K562 treated with DMSO at 1 percent for 24 hours (cell line): ENCODE data around the gene SNRPB2. TPM values are rescaled to one million over a fixed set of nuclear protein-coding genes. Genes with fewer than 3 reads are reported as not detected.

Experiments used
- total RNA-seq: library from RNA; unstranded; fragments of 300-600 nt; gene quantifications from 2 replicates; pipeline ENCODE4 v1.2.3, GENCODE V29; 2022; ENCODE audit warnings: low read depth; ENCODE audit not compliant: insufficient read depth

SNRPB2 gene
- 26.2 and 29.5 TPM in 2 replicates for total RNA-seq

DNA sequence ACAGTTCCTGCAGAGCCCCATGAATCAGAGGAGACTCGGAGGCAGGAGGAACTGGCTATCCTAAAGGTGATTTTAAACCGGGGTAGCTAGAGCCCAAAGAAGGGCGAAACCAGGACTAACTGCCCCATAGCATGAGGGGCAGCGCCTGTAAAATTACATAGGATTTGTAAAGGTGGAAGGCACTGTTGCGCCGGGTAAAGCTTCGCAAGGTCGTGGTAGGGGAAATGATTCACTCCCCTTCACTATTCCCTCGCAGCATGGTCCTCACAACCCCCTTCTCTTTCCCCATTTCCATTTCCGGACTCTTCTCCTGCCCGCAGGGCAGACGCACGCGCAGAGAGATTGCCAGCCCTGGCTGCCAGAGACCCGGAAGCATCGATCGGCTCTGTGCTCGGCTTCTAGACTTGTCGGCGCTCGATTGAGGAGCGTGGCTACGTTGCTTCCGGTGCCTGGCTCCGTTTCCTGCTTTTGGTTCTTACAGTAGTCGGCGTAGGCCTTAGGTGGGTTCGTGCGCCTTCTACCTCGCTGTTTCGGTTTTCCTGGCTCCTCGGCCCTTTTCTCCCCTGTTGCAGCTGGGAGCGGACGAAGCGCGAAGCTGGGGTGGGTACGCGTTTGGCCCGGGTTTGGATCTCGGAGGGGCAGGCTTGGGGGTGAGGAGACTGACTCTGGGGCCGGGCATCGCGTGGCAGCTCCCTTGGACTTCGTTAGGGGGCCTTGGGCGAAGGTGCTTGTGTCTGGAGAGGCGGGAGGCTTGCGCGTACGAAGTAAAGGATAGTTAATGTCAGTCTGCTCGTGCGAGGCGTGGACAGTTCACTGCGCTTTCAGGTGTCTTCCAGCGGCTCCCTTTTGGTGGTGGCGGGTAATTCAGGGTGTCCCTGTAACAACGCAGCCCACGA lies at the start of gene SNRPB2:
Gene SNRPB2 (plus strand): TSS at position 462 of the 896 bp plus-strand sequence. CDS start 1,677 bp downstream, outside the sequence.

DNA sequence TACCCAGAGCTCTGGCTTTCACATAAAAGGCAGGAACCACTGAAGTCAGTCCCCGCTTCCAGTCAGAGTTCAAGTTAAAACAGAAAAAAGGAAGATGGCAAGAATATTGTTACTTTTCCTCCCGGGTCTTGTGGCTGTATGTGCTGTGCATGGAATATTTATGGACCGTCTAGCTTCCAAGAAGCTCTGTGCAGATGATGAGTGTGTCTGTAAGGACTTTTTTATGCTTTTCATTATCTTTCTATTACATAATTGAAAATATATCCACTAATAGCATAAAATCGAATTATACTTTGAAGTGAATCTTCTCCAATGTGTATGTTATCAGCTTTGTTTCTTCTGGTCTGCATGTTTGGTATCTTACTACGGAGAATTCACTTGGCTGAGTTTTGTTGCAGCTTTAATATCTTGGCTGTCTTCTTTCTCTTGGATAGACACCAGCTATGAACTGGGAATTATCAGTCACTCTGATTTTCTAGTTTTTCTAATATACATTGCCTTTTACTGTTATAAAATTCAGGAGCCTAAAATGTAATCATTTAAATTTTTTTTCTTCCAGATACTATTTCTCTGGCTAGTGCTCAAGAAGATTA lies 18.6 kb downstream of the SNRPB2 start, which contains the start of gene OTOR:
Gene OTOR (plus strand): TSS at position 51 of the 593 bp plus-strand sequence. CDS start 44 bp downstream, at position 95.

Other genes starting within 250 kb of the SNRPB2 start
- gene KIF16B, start 156.6 kb upstream of the SNRPB2 start, total RNA-seq = 7.5 and 8.2 TPM in 2 replicates
- not detected in 2 replicates for gene OTOR, start 18.3 kb downstream of the SNRPB2 start, total RNA-seq